Testis (tissue), 3 donors: ENCODE results near the gene ATP2A1. TPM values are rescaled to one million over a fixed set of nuclear protein-coding genes. Genes with fewer than 3 reads are reported as not detected.
"Not testable (repeated sequence)": the region's sequence is repeated elsewhere in the genome, so short reads cannot be mapped to it uniquely, and the experiment has no call there.

ENCODE experiments used
- DNase-seq: peaks from one replicate; pipeline ENCODE4 v3.0.0-alpha.2; 2019
- H3K27ac ChIP-seq, 2 donors: fragments of 200-600 bp; sonication (generic); one replicate each; pipeline ENCODE4 v1.5.1; 2019
- H3K27me3 ChIP-seq: fragments of 200-600 bp; sonication (generic); one replicate; pipeline ENCODE4 v1.5.1; 2019
- H3K36me3 ChIP-seq: fragments of 200-600 bp; sonication (generic); one replicate; pipeline ENCODE4 v1.5.1; 2017; ENCODE audit warnings: low read depth; ENCODE audit errors: missing control alignments
- H3K4me1 ChIP-seq: fragments of 200-600 bp; sonication (generic); one replicate; pipeline ENCODE4 v1.5.1; 2019
- H3K4me3 ChIP-seq, 2 donors: fragments of 200-600 bp; sonication (generic); one replicate each; pipeline ENCODE4 v1.5.1; 2017 to 2019
- H3K9me3 ChIP-seq: fragments of 200-600 bp; sonication (generic); one replicate; pipeline ENCODE4 v1.5.1; 2017
- POLR2A ChIP-seq: fragments of 450-650 bp; IDR thresholded peaks from one replicate; pipeline ENCODE4 v1.6.1; 2017; ENCODE audit warnings: antibody characterized with exemption, mild to moderate bottlenecking, moderate library complexity
- WGBS, 2 donors: methylation state at CpG; one replicate each; pipeline ENCODE4 v1.1.5; 2018; 5-methylcytosine and 5-hydroxymethylcytosine counted together
- intact Hi-C: fragments of 100-400 bp; cut with DNase I; formaldehyde crosslinking; loops from one replicate; pipeline ENCODE4 v1.15.1; 2023; ENCODE audit warnings: low total_unique reads
- polyA plus RNA-seq: library from polyadenylated mRNA; stranded (reverse); fragments of 350-450 nt; fragmentation: Illumina TruSeq; extraction: RNeasy Lipid Tissue Mini Kit (QIAGEN cat#74804); gene quantifications from one replicate; pipeline ENCODE4 v1.2.3, GENCODE V29; 2014; ENCODE audit warnings: low read depth, low replicate concordance; ENCODE audit not compliant: insufficient read depth
- total RNA-seq, 2 donors: library from RNA; depleted of rRNA; stranded (reverse); fragments of >200 nt; gene quantifications; one replicate each; pipeline ENCODE4 v1.2.3, GENCODE V29; 2016
- TF ChIP-seq, protein P1 (sequence below), 3 experiments: fragments of 450-650 bp in 2 of 3; fragments of 200-600 bp in 1 of 3; sonication (generic) in 1 of 3; IDR thresholded peaks; one replicate each; pipeline ENCODE4 v1.5.1; 2016 to 2019; ENCODE audit warnings: antibody characterized with exemption in 3 of 3, mild to moderate bottlenecking in 2 of 3, moderate library complexity in 1 of 3

ATP2A1 gene
- total and polyA plus RNA-seq, 3 donors from 2014 or later = 9.1 to 17.3 (median 12.2) TPM

DNA sequence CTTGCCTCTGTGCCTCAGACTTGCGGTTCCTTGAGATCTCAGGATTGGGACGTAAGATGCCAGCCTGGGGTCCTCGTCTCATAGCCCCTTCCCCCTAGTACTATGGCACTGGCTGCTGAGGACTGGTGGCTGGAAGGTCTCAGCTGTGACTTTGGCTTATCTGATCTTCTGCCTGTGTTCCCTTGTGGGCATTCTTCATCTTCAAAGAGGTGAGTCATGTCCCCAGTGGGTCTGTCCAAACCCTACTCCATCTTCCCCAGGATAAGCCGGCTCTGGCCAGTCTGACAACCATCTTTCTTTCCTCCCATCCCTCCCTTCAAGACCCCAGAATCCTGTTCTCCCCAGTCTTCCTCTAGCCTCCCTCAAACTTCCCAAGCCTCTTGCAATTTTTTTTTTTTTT is 57.1 kb downstream of the ATP2A1 start:
- Histone ChIP-seq H3K4me1 (no peaks in the 10 kb centered on the region), H3K4me3 (no peak overlapping the region), H3K9me3 (no peaks in the 10 kb centered on the region), H3K36me3 (no peaks in the 10 kb centered on the region), H3K27me3 (no peaks in the 10 kb centered on the region), H3K27ac (no peak overlapping the region)
- DNase-seq = no peak
- no peak for TF ChIP-seq POLR2A
- 93 to 98% methylated on average over 4 of the region's 4 CpGs for WGBS, 2 donors
- intact Hi-C loops = no loop called here

DNA sequence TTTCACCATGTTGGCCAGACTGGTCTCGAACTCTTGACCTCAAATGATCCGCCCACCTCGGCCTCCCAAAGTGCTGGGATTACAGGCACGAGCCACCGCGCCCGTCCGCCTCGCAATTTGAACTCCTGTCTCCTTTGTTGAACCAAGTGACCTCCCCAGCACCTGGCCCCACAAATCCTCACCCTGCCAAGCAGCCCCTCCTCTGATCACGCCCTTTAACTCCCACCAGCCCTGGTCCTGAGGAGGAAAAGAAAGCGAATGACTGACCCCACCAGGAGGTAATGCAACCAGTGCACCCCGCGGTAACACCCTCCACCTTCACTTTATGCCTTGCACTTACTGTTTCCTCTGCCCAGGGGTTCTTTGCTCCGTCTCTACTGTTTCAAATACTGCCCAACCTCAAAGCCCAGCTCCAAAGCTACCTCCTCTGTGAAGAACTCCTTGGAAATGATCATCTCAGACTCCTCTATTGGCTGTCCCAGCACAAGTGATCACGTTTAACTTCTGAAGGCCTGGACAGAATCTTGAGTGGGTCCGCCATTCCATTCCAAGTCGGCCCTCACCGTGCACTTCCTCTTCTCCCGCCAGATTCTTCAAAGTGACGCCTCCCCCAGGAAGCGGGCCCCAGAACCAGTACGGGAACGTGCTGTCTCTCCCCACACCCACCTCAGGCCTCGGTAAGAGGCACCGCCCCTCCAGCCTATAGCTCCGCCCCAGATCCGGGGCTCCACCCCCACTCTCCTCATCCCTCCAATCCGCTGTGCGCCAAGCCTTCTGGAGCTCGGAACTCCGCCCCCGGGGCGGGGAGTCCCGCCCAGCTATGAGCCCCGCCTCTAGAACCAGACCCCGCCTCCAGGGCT is 57.9 kb downstream of the ATP2A1 start:
- no peak overlapping the region for H3K27ac ChIP-seq
- no peaks in the 10 kb centered on the region for H3K36me3 ChIP-seq
- TF ChIP-seq, protein P1, sequence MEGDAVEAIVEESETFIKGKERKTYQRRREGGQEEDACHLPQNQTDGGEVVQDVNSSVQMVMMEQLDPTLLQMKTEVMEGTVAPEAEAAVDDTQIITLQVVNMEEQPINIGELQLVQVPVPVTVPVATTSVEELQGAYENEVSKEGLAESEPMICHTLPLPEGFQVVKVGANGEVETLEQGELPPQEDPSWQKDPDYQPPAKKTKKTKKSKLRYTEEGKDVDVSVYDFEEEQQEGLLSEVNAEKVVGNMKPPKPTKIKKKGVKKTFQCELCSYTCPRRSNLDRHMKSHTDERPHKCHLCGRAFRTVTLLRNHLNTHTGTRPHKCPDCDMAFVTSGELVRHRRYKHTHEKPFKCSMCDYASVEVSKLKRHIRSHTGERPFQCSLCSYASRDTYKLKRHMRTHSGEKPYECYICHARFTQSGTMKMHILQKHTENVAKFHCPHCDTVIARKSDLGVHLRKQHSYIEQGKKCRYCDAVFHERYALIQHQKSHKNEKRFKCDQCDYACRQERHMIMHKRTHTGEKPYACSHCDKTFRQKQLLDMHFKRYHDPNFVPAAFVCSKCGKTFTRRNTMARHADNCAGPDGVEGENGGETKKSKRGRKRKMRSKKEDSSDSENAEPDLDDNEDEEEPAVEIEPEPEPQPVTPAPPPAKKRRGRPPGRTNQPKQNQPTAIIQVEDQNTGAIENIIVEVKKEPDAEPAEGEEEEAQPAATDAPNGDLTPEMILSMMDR (IDR thresholded peaks at IDR 0.05) = no peak
- no peak for TF ChIP-seq POLR2A
- no peaks in the 10 kb centered on the region for H3K27me3 ChIP-seq
- H3K9me3 ChIP-seq = no peaks in the 10 kb centered on the region
- peak; percentile 87 for DNase-seq
- H3K4me1 ChIP-seq = no peaks in the 10 kb centered on the region
- peak overlapping the region; percentile 24 to 38 for H3K4me3 ChIP-seq
- WGBS, 2 donors = 24 to 25% methylated on average over 32 to 35 of the region's 36 CpGs
- intact Hi-C loops = no loop called here

DNA sequence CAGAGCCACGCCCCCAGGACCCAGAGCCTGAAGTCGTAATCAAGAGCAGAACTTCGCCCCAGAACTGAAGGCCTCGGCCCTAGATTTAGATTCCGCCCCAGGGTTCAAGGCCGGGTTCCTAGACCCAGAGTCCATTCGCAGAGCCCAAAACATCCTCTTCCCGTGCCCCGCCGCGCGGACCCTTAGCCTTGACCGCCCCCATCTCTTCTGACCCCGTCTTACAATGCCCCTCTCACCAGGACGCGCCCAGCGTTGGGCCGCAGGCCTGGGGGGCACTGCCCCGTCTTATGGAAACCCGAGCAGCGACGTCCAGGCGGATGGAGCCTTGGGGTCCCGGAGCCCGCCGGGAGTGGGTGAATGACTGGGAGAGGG is 58.5 kb downstream of the ATP2A1 start:
- Histone ChIP-seq H3K4me3 (peak overlapping the region; percentile 24 to 38), H3K36me3 (no peaks in the 10 kb centered on the region), H3K9me3 (no peaks in the 10 kb centered on the region), H3K4me1 (no peaks in the 10 kb centered on the region), H3K27ac (no peak overlapping the region), H3K27me3 (no peaks in the 10 kb centered on the region)
- 57 to 62% methylated on average over 26 of the region's 26 CpGs for WGBS, 2 donors
- no peak for DNase-seq
- no peak for TF ChIP-seq POLR2A
- TF ChIP-seq, protein P1 (IDR thresholded peaks at IDR 0.05) = no peak
- intact Hi-C loops = no loop called here

DNA sequence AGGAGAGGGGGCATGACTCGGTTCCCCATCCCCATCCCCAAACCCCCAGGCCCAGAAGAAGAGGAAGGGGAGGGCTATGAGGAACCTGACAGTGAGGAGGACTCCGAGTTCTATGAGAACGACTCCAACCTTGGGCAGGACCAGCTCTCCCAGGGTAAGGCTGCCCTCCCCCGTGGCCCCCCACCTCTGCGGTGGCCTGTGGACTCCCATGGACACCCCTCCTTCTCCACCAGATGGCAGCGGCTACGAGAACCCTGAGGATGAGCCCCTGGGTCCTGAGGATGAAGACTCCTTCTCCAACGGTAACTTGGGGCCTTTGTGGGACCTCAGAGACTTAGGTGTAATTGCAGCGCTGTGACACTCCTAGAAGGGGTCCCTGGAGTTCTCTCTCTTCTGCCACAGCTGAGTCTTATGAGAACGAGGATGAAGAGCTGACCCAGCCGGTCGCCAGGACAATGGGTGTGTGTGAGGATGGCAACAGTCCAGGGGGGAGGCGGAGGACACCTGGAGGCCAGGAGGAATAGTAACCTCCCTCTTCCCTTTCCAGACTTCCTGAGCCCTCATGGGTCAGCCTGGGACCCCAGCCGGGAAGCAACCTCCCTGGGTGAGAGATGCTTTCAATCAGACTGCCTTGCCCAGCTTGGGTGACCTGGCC is 59.1 kb downstream of the ATP2A1 start:
- no peak for DNase-seq
- no peak overlapping the region for H3K4me3 ChIP-seq
- 66 to 70% methylated on average over 14 of the region's 14 CpGs for WGBS, 2 donors
- no peaks in the 10 kb centered on the region for H3K4me1 ChIP-seq
- TF ChIP-seq POLR2A = no peak
- TF ChIP-seq, protein P1 (IDR thresholded peaks at IDR 0.05) = no peak
- no peaks in the 10 kb centered on the region for H3K36me3 ChIP-seq
- no peaks in the 10 kb centered on the region for H3K27me3 ChIP-seq
- no peak overlapping the region for H3K27ac ChIP-seq
- H3K9me3 ChIP-seq = no peaks in the 10 kb centered on the region
- intact Hi-C loops = no loop called here

DNA sequence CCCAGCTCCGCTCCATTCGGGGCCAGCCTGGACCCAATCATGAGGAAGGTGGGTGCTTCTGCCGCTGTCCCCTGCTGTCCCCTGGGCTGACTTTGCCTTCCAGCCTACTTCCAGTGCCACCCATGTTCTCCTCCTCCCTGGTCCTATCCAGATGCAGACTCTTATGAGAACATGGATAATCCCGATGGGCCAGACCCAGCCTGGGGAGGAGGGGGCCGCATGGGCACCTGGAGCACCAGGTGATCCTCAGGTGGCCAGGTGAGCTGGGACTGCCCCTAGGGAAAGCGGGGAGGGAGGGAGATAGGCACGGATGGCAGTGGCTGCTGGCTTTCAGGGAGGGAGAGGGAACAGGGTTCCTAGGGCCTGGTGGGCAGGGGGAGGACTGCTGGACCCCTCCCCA is 60.4 kb downstream of the ATP2A1 start:
- no peak for TF ChIP-seq POLR2A
- TF ChIP-seq, protein P1 (IDR thresholded peaks at IDR 0.05) = no peak
- no peaks in the 10 kb centered on the region for H3K9me3 ChIP-seq
- H3K4me1 ChIP-seq = no peaks in the 10 kb centered on the region
- no peaks in the 10 kb centered on the region for H3K27me3 ChIP-seq
- no peak overlapping the region for H3K4me3 ChIP-seq
- no peaks in the 10 kb centered on the region for H3K36me3 ChIP-seq
- no peak for DNase-seq
- 85 to 92% methylated on average over 7 of the region's 7 CpGs for WGBS, 2 donors
- intact Hi-C loops = no loop called here
- H3K27ac ChIP-seq = no peak overlapping the region

DNA sequence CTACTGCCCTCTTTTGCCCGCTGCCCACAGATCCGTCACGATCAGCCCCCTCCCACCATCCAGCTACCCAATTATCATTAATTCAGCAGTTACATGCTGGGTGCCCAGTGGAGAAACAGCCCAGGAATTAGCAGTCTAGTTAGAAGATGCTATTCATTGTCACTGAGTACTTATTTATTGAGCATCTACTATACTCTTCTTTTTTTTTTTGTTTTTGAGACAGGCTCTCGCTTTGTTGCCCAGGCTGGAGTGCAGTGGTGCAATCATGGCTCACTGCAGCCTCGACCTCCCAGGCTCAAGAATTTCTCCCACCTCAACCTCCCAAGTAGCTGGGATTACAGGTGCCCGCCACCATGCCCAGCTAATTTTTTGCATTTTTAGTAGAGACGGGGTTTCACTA is 61.5 kb downstream of the ATP2A1 start:
- WGBS, 2 donors = 95 to 96% methylated on average over 7 of the region's 7 CpGs
- intact Hi-C loops, H3K4me1 ChIP-seq, H3K27ac ChIP-seq, H3K36me3 ChIP-seq, H3K4me3 ChIP-seq, H3K27me3 ChIP-seq, H3K9me3 ChIP-seq, DNase-seq: not testable (repeated sequence)
